Neural cell (in vitro differentiated cells): ENCODE measurements around the gene TENT4B.
"Not testable (repeated sequence)": the region's sequence is repeated elsewhere in the genome, so short reads cannot be mapped to it uniquely, and the experiment has no call there.

ENCODE experiments used
- CTCF ChIP-seq: fragments of 450-650 bp; IDR thresholded peaks from 2 replicates; pipeline ENCODE4 v1.5.1; 2014; ENCODE audit warnings: antibody characterized with exemption, mild to moderate bottlenecking, moderate library complexity; ENCODE audit not compliant: poor library complexity, severe bottlenecking
- EP300 ChIP-seq: fragments of 450-650 bp; conservative IDR thresholded peaks from 2 replicates; pipeline ENCODE4 v1.6.1; 2014; ENCODE audit warnings: antibody characterized with exemption, mild to moderate bottlenecking, moderate library complexity; ENCODE audit not compliant: poor library complexity, severe bottlenecking
- EZH2 ChIP-seq: fragments of 200-600, 300-800 bp; shearing (Covaris generic), sonication (generic); IDR thresholded peaks from 2 replicates; pipeline ENCODE4 v1.6.1; 2014; ENCODE audit warnings: antibody characterized with exemption, low read length, borderline replicate concordance, mild to moderate bottlenecking; ENCODE audit not compliant: insufficient read depth, poor library complexity, severe bottlenecking
- MXI1 ChIP-seq: fragments of 450-650 bp; conservative IDR thresholded peaks from 2 replicates; pipeline ENCODE4 v1.6.1; 2014; ENCODE audit warnings: antibody characterized with exemption, mild to moderate bottlenecking; ENCODE audit not compliant: poor library complexity, severe bottlenecking
- POLR2AphosphoS5 ChIP-seq: IDR thresholded peaks from 2 replicates; pipeline ENCODE4 v1.6.1; 2012
- RAD21 ChIP-seq: fragments of 450-650 bp; conservative IDR thresholded peaks from 2 replicates; pipeline ENCODE4 v1.6.1; 2014; ENCODE audit warnings: antibody characterized with exemption, mild to moderate bottlenecking, moderate library complexity
- REST ChIP-seq: IDR thresholded peaks from 2 replicates; pipeline ENCODE4 v1.6.1; 2012; ENCODE audit warnings: borderline replicate concordance
- TAF1 ChIP-seq: IDR thresholded peaks from 2 replicates; pipeline ENCODE4 v1.6.1; 2012; ENCODE audit warnings: low read depth

DNA sequence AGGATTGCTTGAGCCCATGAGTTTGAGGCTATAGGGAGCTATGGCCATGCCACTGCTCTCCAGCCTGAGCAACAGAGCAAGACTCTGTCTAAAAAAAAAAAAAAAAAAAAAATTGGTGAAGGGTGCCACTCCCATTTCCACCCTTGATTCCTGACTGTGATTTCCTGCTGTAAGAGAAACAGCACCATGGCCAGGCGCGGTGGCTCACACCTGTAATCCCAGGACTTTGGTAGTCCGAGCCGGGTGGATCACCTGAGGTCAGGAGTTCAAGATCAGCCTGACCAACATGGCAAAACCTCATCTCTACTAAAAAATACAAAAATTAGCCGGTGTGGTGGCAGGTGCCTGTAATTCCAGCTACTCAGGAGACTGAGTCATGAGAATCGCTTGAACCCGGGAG, 20.5 kb upstream of the TENT4B start:
- not testable (repeated sequence) for TF ChIP-seq EZH2, REST, CTCF, RAD21, MXI1, POLR2AphosphoS5, EP300, TAF1
